Body of pancreas (tissue), 4 donors: ENCODE measurements around the gene ISX. TPM values are rescaled to one million over a fixed set of nuclear protein-coding genes. Genes with fewer than 3 reads are reported as not detected.

ENCODE experiments used
- ATAC-seq: fragments of 150-250 bp; one replicate; pipeline ENCODE4 v1.9.1; 2016
- DNase-seq, 4 donors: peaks; one replicate each; pipeline ENCODE4 v3.0.0-alpha.2; 2019
- H3K27ac ChIP-seq, 4 donors: fragments of 200-600 bp; sonication (generic); 1 replicate in 3 of 4; 2 replicates in 1 of 4; pipeline versions ENCODE4 v1.5.1 to v1.6.1; 2016 to 2019; ENCODE audit warnings: mild to moderate bottlenecking in 1 of 4, mixed read lengths in 1 of 4, moderate library complexity in 1 of 4
- H3K27me3 ChIP-seq, 2 donors: fragments of 200-600 bp; sonication (generic); one replicate each; pipeline ENCODE4 v1.6.0; 2016; ENCODE audit warnings: mild to moderate bottlenecking in 1 of 2
- H3K36me3 ChIP-seq, 2 donors: fragments of 200-600 bp; sonication (generic); replicated peaks in 1 of 2; 2 replicates each; pipeline ENCODE4 v1.5.1; 2016; ENCODE audit warnings: low read depth in 2 of 2; ENCODE audit not compliant: insufficient read depth in 1 of 2
- H3K4me1 ChIP-seq: fragments of 200-600 bp; sonication (generic); one replicate; pipeline ENCODE4 v1.6.0; 2016
- H3K4me3 ChIP-seq, 2 donors: fragments of 200-600 bp; sonication (generic); 1 replicate in 1 of 2; 2 replicates in 1 of 2; pipeline ENCODE4 v1.5.1; 2016 to 2019
- H3K9me3 ChIP-seq, 3 donors: fragments of 200-600 bp; sonication (generic); 1 replicate in 2 of 3; 2 replicates in 1 of 3; pipeline ENCODE4 v1.5.1; 2016
- CTCF ChIP-seq, 7 experiments: fragments of 450-650 bp in 4 of 7; fragments of 200-600 bp in 3 of 7; sonication (generic) in 3 of 7; IDR thresholded peaks; one replicate each; pipeline ENCODE4 v1.5.1; 2016 to 2019; ENCODE audit warnings: antibody characterized with exemption in 7 of 7
- POLR2A ChIP-seq, 3 donors: fragments of 450-650 bp; IDR thresholded peaks; one replicate each; pipeline ENCODE4 v1.6.1; 2016; ENCODE audit warnings: antibody characterized with exemption in 3 of 3, mild to moderate bottlenecking in 2 of 3
- WGBS, 2 donors: methylation state at CpG; one replicate each; pipeline ENCODE4 v1.1.5; 2017; 5-methylcytosine and 5-hydroxymethylcytosine counted together
- intact Hi-C: fragments of 100-400 bp; cut with DNase I; formaldehyde crosslinking; loops from one replicate; pipeline ENCODE4 v1.15.1; 2023
- total RNA-seq, 2 donors: library from RNA; depleted of rRNA; stranded (reverse); fragments of >200 nt; gene quantifications; one replicate each; pipeline ENCODE4 v1.1.0, GENCODE V29; 2016

Gene ISX
- total RNA-seq, 2 donors from 2014 or later, result 4.0 TPM; not detected in 1

DNA sequence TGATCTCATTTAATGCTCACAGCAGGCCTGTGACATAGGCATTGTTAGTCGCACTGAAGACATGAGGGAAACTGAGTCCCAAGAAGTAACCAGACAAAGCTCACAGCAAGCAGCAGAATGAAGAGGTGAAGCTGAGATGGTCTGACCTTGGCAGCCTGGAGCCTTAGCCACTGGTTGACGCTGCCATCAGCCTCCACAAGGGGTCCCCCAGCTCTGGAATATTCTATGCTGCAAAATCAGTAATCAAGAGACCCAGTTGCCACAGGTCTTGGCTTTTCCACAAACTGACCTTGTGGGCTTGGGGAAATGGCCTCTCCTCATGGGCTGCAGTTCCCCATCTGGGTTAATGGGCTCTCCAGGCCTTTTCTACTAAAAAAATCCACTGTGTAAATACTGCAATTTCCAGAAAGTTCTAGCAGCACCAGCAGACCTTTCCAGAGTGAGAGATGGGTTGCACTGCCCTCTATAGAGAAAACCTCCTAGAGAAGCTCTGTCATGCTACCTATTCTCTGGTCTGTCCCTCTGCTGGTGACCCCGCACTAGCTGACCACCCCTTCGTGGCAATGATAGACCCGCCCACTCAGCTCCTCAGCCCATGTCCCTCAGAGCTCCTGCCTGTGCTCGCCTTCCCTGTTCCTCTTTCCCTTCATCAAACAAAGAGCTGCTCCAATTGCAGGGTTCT, 22.6 kb upstream of the ISX start:
- H3K27ac ChIP-seq, result no peak overlapping the region
- no peaks in the 10 kb centered on the region for H3K27me3 ChIP-seq
- no peaks in the 10 kb centered on the region for H3K9me3 ChIP-seq
- DNase-seq (no peak), ATAC-seq (no peak)
- intact Hi-C loops, result no loop called here
- H3K4me1 ChIP-seq, result no peaks in the 10 kb centered on the region
- WGBS, 2 donors, result 73 to 77% methylated on average over 6 of the region's 6 CpGs
- H3K4me3 ChIP-seq, result no peak overlapping the region
- TF ChIP-seq POLR2A (IDR thresholded peaks at IDR 0.05) (no peak), CTCF (IDR thresholded peaks at IDR 0.05) (no peak)
- no peaks in the 10 kb centered on the region for H3K36me3 ChIP-seq

DNA sequence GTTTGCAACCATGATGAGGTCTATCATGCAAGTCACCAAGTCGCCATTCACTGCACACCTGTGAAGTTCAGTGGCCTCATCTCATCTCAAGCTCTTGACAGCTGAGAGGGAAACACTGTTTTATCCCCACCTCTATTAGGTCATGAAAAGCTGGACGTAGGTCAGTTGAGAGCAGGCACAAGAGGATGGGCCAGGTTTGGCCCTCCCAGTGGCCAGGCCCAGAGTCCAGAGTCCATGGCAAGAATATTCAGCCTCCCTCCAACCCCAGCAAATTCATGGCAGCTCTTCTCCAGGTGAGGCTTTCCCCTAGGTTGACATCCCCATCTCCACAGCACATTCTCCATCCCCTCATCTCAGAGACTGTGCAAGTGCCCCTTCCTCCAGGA, 22.0 kb upstream of the ISX start:
- Histone ChIP-seq H3K27me3 (no peaks in the 10 kb centered on the region), H3K27ac (no peak overlapping the region), H3K4me3 (no peak overlapping the region), H3K36me3 (no peaks in the 10 kb centered on the region), H3K9me3 (no peaks in the 10 kb centered on the region), H3K4me1 (no peaks in the 10 kb centered on the region)
- ATAC-seq (no peak), DNase-seq (no peak)
- intact Hi-C loops, result no loop called here
- no peak for TF ChIP-seq CTCF (IDR thresholded peaks at IDR 0.05)
- no peak for TF ChIP-seq POLR2A (IDR thresholded peaks at IDR 0.05)
- 56 to 100% methylated on average over 1 to 2 of the region's 2 CpGs for WGBS, 2 donors

GRCh38 chr22:35044607-35045390, 21.2 kb upstream of the ISX start:
- H3K4me1 ChIP-seq, result no peaks in the 10 kb centered on the region
- no peaks in the 10 kb centered on the region for H3K27me3 ChIP-seq
- no peak overlapping the region for H3K4me3 ChIP-seq
- no peaks in the 10 kb centered on the region for H3K9me3 ChIP-seq
- H3K36me3 ChIP-seq, result no peaks in the 10 kb centered on the region
- DNase-seq (no peak), ATAC-seq (no peak)
- no peak for TF ChIP-seq CTCF (IDR thresholded peaks at IDR 0.05)
- TF ChIP-seq POLR2A (IDR thresholded peaks at IDR 0.05), result no peak
- 62 to 69% methylated on average over 5 of the region's 5 CpGs for WGBS, 2 donors
- intact Hi-C loops, result no loop called here
- H3K27ac ChIP-seq, result no peak overlapping the region

GRCh38 chr22:35045451-35045850, 20.5 kb upstream of the ISX start:
- 38 to 42% methylated on average over 9 of the region's 9 CpGs for WGBS, 2 donors

More at GRCh38 chr22:35045451-35045850, 20.5 kb upstream of the ISX start:
- no peak overlapping the region for H3K4me3 ChIP-seq
- no peaks in the 10 kb centered on the region for H3K36me3 ChIP-seq
- H3K27me3 ChIP-seq, result no peaks in the 10 kb centered on the region
- H3K9me3 ChIP-seq, result no peaks in the 10 kb centered on the region
- H3K27ac ChIP-seq, result no peak overlapping the region
- DNase-seq, result no peak
- ATAC-seq, result no peak
- no peak for TF ChIP-seq CTCF (IDR thresholded peaks at IDR 0.05)
- TF ChIP-seq POLR2A (IDR thresholded peaks at IDR 0.05), result no peak
- no peaks in the 10 kb centered on the region for H3K4me1 ChIP-seq
- intact Hi-C loops, result no loop called here
